Neural progenitor cell (in vitro differentiated cells): Measurements from ENCODE around the gene KCNK1.

Source experiments
- EZH2phosphoT487 ChIP-seq: fragments of 200-600 bp; sonication (generic); IDR thresholded peaks from 2 replicates; pipeline ENCODE4 v1.6.1; 2017; ENCODE audit warnings: antibody characterized with exemption
- TF ChIP-seq, protein P1 (sequence below): fragments of 200-600 bp; sonication (generic); IDR thresholded peaks from 2 replicates; pipeline ENCODE4 v1.5.1; 2017; ENCODE audit warnings: antibody characterized with exemption, mild to moderate bottlenecking

DNA sequence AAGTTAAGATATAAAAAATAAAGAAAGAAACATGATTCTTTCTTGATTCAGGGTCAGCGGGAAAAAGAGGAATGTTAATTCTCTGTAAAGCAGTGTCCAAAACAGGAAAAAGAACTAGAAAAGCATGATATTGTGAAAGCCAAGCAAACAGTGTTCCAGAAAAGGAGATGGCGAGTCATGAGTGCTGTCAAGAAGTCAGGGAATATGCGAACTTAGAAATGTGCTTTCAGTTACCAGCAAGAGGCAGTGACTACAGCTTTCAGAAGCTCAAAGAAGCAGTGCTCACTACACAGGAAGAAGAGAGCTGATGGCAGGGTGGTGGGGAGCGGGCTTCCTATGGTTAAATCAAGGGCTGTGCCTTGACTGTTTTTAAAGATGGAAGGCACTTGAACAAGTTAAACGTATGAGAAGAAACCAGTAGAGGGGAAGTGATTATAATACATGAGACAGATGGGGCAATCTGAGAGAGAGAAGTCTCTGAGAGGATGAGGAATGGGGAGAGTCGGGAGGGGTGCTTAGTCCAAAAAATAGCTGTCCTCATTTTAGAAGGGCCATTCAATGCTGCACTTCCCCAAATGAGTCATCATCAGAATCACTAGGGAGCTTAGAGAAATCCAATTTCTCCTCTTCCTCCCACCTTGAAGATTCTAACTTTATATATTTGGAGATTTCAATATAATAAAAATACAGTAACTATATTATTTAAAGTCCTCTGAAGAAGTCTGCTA, 90.4 kb downstream of the KCNK1 start:
- TF ChIP-seq EZH2phosphoT487, result no peak
- TF ChIP-seq, protein P1, sequence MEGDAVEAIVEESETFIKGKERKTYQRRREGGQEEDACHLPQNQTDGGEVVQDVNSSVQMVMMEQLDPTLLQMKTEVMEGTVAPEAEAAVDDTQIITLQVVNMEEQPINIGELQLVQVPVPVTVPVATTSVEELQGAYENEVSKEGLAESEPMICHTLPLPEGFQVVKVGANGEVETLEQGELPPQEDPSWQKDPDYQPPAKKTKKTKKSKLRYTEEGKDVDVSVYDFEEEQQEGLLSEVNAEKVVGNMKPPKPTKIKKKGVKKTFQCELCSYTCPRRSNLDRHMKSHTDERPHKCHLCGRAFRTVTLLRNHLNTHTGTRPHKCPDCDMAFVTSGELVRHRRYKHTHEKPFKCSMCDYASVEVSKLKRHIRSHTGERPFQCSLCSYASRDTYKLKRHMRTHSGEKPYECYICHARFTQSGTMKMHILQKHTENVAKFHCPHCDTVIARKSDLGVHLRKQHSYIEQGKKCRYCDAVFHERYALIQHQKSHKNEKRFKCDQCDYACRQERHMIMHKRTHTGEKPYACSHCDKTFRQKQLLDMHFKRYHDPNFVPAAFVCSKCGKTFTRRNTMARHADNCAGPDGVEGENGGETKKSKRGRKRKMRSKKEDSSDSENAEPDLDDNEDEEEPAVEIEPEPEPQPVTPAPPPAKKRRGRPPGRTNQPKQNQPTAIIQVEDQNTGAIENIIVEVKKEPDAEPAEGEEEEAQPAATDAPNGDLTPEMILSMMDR, result no peak
